Neural cell (in vitro differentiated cells): ENCODE measurements around the gene NR5A1. TPM values are rescaled to one million over a fixed set of nuclear protein-coding genes. Genes with fewer than 3 reads are reported as not detected.

ENCODE experiments used
- H2AFZ ChIP-seq: fragments of 200-600, 300-800 bp; sonication (generic), shearing (Covaris generic); 2 replicates; pipeline ENCODE4 v1.6.0; 2014; ENCODE audit warnings: low read depth, mild to moderate bottlenecking, antibody characterized with exemption, low read length, moderate library complexity
- H3F3A ChIP-seq: fragments of 200-600 bp; shearing (Covaris generic); 2 replicates; pipeline ENCODE4 v1.6.1; 2016; ENCODE audit warnings: mild to moderate bottlenecking, moderate library complexity, mixed read lengths, antibody characterized with exemption, low read length; ENCODE audit not compliant: insufficient read depth, poor library complexity, severe bottlenecking
- H3K27ac ChIP-seq: fragments of 200-600, 300-800 bp; sonication (generic), shearing (Covaris generic); 2 replicates; pipeline ENCODE4 v1.5.1; 2014; ENCODE audit warnings: mild to moderate bottlenecking, low read length, moderate library complexity
- H3K27me3 ChIP-seq: fragments of 300-800, 200-600 bp; sonication (generic), shearing (Covaris generic); 2 replicates; pipeline ENCODE4 v1.6.0; 2014; ENCODE audit warnings: mild to moderate bottlenecking, low read depth, low read length, moderate library complexity; ENCODE audit not compliant: insufficient read depth
- H3K36me3 ChIP-seq: fragments of 300-800, 200-600 bp; sonication (generic), shearing (Covaris generic); 2 replicates; pipeline ENCODE4 v1.5.1; 2014; ENCODE audit warnings: mild to moderate bottlenecking, antibody characterized with exemption, low read length, moderate library complexity; ENCODE audit not compliant: insufficient read depth
- H3K4me2 ChIP-seq: fragments of 300-800, 200-600 bp; sonication (generic), shearing (Covaris generic); 2 replicates; pipeline ENCODE4 v1.6.0; 2014; ENCODE audit warnings: mild to moderate bottlenecking, low read length
- H3K4me3 ChIP-seq: fragments of 300-800, 200-600 bp; sonication (generic), shearing (Covaris generic); 2 replicates; pipeline ENCODE4 v1.5.1; 2014; ENCODE audit warnings: mild to moderate bottlenecking, low read length, moderate library complexity
- H3K79me2 ChIP-seq: fragments of 200-600 bp; shearing (Covaris generic); replicated peaks from 2 replicates; pipeline ENCODE4 v1.6.0; 2014; ENCODE audit warnings: mild to moderate bottlenecking, low read length, moderate library complexity; ENCODE audit not compliant: insufficient read depth
- H3K9ac ChIP-seq: fragments of 300-800, 200-600 bp; sonication (generic), shearing (Covaris generic); 2 replicates; pipeline ENCODE4 v1.6.1; 2016; ENCODE audit warnings: mild to moderate bottlenecking, low read length, mixed read lengths
- H3K9me2 ChIP-seq: fragments of 200-600 bp; shearing (Covaris generic); 2 replicates; pipeline ENCODE4 v1.6.1; 2016; ENCODE audit warnings: mild to moderate bottlenecking, low read length, mixed read lengths; ENCODE audit not compliant: insufficient read depth
- H3K9me3 ChIP-seq: fragments of 200-600, 300-800 bp; sonication (generic), shearing (Covaris generic); 2 replicates; pipeline ENCODE4 v1.6.1; 2016; ENCODE audit warnings: mild to moderate bottlenecking, mixed run types, low read length, moderate library complexity, mixed read lengths
- H4K20me1 ChIP-seq: fragments of 200-600 bp; shearing (Covaris generic); 2 replicates; pipeline ENCODE4 v1.6.1; 2016; ENCODE audit warnings: mild to moderate bottlenecking, mixed run types; ENCODE audit not compliant: insufficient read depth
- CTCF ChIP-seq: fragments of 450-650 bp; IDR thresholded peaks from 2 replicates; pipeline ENCODE4 v1.5.1; 2014; ENCODE audit warnings: antibody characterized with exemption, mild to moderate bottlenecking, moderate library complexity; ENCODE audit not compliant: poor library complexity, severe bottlenecking
- EP300 ChIP-seq: fragments of 450-650 bp; conservative IDR thresholded peaks from 2 replicates; pipeline ENCODE4 v1.6.1; 2014; ENCODE audit warnings: antibody characterized with exemption, mild to moderate bottlenecking, moderate library complexity; ENCODE audit not compliant: poor library complexity, severe bottlenecking
- EZH2 ChIP-seq: fragments of 200-600, 300-800 bp; shearing (Covaris generic), sonication (generic); IDR thresholded peaks from 2 replicates; pipeline ENCODE4 v1.6.1; 2014; ENCODE audit warnings: antibody characterized with exemption, low read length, borderline replicate concordance, mild to moderate bottlenecking; ENCODE audit not compliant: insufficient read depth, poor library complexity, severe bottlenecking
- MXI1 ChIP-seq: fragments of 450-650 bp; conservative IDR thresholded peaks from 2 replicates; pipeline ENCODE4 v1.6.1; 2014; ENCODE audit warnings: antibody characterized with exemption, mild to moderate bottlenecking; ENCODE audit not compliant: poor library complexity, severe bottlenecking
- POLR2AphosphoS5 ChIP-seq: IDR thresholded peaks from 2 replicates; pipeline ENCODE4 v1.6.1; 2012
- RAD21 ChIP-seq: fragments of 450-650 bp; conservative IDR thresholded peaks from 2 replicates; pipeline ENCODE4 v1.6.1; 2014; ENCODE audit warnings: antibody characterized with exemption, mild to moderate bottlenecking, moderate library complexity
- SMC3 ChIP-seq: fragments of 450-650 bp; conservative IDR thresholded peaks from 2 replicates; pipeline ENCODE4 v1.6.1; 2014; ENCODE audit warnings: antibody characterized with exemption, mild to moderate bottlenecking, moderate library complexity; ENCODE audit not compliant: poor library complexity
- TAF1 ChIP-seq: IDR thresholded peaks from 2 replicates; pipeline ENCODE4 v1.6.1; 2012; ENCODE audit warnings: low read depth
- polyA plus RNA-seq: library from polyadenylated mRNA; depleted of rRNA; stranded (reverse); fragments of >200 nt; gene quantifications from 2 replicates; pipeline ENCODE4 v1.2.3, GENCODE V29; 2014
- TF ChIP-seq, protein P1 (sequence below): IDR thresholded peaks from 2 replicates; pipeline ENCODE4 v1.6.1; 2012; ENCODE audit warnings: borderline replicate concordance

The NR5A1 gene
- polyA plus RNA-seq, 1 donor from 2014 or later: 0.09 TPM

- Histone ChIP-seq H3K36me3 (no peaks in the 10 kb centered on the region), H3K79me2 (no peaks in the 10 kb centered on the region), H3K27me3 (no peaks in the 10 kb centered on the region), H4K20me1 (no peaks in the 10 kb centered on the region), H2AFZ (no peak overlapping the region), H3K4me2 (no peak overlapping the region), H3K9ac (no peak overlapping the region), H3F3A (no peaks in the 10 kb centered on the region), H3K9me3 (no peaks in the 10 kb centered on the region), H3K9me2 (no peaks in the 10 kb centered on the region), H3K4me3 (no peak overlapping the region), H3K27ac (no peak overlapping the region)
- TF ChIP-seq CTCF (no peak), EP300 (no peak), RAD21 (no peak), EZH2 (no peak), TAF1 (no peak), POLR2AphosphoS5 (no peak)
- TF ChIP-seq, protein P1, sequence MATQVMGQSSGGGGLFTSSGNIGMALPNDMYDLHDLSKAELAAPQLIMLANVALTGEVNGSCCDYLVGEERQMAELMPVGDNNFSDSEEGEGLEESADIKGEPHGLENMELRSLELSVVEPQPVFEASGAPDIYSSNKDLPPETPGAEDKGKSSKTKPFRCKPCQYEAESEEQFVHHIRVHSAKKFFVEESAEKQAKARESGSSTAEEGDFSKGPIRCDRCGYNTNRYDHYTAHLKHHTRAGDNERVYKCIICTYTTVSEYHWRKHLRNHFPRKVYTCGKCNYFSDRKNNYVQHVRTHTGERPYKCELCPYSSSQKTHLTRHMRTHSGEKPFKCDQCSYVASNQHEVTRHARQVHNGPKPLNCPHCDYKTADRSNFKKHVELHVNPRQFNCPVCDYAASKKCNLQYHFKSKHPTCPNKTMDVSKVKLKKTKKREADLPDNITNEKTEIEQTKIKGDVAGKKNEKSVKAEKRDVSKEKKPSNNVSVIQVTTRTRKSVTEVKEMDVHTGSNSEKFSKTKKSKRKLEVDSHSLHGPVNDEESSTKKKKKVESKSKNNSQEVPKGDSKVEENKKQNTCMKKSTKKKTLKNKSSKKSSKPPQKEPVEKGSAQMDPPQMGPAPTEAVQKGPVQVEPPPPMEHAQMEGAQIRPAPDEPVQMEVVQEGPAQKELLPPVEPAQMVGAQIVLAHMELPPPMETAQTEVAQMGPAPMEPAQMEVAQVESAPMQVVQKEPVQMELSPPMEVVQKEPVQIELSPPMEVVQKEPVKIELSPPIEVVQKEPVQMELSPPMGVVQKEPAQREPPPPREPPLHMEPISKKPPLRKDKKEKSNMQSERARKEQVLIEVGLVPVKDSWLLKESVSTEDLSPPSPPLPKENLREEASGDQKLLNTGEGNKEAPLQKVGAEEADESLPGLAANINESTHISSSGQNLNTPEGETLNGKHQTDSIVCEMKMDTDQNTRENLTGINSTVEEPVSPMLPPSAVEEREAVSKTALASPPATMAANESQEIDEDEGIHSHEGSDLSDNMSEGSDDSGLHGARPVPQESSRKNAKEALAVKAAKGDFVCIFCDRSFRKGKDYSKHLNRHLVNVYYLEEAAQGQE: no peak
Observed at GRCh38 chr9:124468061-124468740, 39.0 kb downstream of the NR5A1 start.

- Histone ChIP-seq H2AFZ (no peak overlapping the region), H3K79me2 (no peaks in the 10 kb centered on the region), H3K4me2 (no peak overlapping the region), H3K9ac (no peak overlapping the region), H3K9me3 (no peaks in the 10 kb centered on the region), H3K9me2 (no peaks in the 10 kb centered on the region), H4K20me1 (no peaks in the 10 kb centered on the region), H3F3A (no peaks in the 10 kb centered on the region), H3K27ac (no peak overlapping the region), H3K4me3 (no peak overlapping the region), H3K27me3 (no peaks in the 10 kb centered on the region), H3K36me3 (no peaks in the 10 kb centered on the region)
- TF ChIP-seq RAD21: no peak
- TF ChIP-seq TAF1: no peak
- no peak for TF ChIP-seq SMC3
- TF ChIP-seq POLR2AphosphoS5: no peak
- TF ChIP-seq EZH2: no peak
- no peak for TF ChIP-seq MXI1
- no peak for TF ChIP-seq EP300
- no peak for TF ChIP-seq CTCF
- TF ChIP-seq, protein P1: no peak
Observed at GRCh38 chr9:124467410-124468060, 39.7 kb downstream of the NR5A1 start.
